Activated CD8-positive, alpha-beta memory T cell treated with anti-CD3 and anti-CD28 coated beads for 4 hours (primary cell): ENCODE data around the gene ACKR1.
A peak's percentile ranks its signal among the peaks of the same experiment; 100 is the strongest.

ENCODE experiments used
- DNase-seq, 2 donors: peaks; one replicate each; pipeline ENCODE4 v3.0.0-alpha.2; 2020; ENCODE audit warnings: low read depth in 2 of 2

The ACKR1 gene

DNA sequence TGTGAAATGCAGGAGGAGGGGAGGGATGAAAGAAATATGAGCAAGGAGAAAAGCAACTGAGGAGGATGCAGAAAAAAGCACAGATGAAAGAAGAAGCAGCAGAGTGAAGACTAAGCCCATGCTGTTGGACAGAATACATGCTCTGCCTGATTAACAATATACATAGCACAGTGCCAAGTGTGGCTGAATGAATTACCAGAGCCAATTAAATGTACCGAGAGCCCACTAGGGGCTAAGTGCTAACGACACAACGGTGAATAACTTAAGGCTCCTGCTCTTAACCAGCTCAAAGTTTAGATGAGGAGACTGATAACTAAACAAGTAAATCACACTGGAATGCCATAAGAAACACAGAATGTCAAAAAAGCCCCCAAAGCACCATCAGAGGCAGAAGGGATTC, 17.6 kb upstream of the ACKR1 start:
- no peak for DNase-seq

DNA sequence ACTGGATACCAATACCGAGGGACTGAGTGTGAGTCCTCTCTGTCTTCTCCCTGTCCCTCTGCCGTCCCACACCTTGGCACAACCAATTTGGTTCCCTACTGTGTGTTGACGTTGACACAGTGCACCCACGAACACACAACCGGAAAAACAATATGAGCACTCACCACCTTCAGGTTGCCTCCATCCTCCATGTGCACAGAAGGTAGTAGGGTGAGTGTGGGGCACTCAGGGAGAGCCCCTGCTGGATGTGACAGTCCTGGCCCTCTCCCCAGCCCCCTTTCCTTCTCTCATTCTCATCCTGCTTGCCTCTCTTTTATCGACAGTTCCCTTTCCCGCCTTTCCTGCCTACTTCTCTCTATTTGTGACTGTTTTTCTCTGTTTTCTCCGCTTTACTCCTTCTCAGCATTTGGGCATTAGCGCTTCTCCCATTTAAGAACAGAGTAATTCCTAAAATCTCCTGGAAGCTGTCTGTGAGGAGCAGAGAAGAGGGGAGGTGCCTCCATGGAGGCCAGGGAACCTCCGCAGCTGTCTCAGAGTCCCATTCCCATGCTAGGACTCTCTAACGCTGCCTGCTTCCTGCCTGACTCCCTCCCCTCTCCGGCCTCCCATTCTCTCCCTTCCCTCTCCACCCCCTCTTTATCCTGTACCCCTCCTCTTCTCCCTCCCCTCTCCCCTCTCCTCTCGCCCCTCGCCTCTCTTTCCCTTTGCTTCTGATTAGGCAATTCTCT, 16.9 kb upstream of the ACKR1 start:
- DNase-seq: no peak

DNA sequence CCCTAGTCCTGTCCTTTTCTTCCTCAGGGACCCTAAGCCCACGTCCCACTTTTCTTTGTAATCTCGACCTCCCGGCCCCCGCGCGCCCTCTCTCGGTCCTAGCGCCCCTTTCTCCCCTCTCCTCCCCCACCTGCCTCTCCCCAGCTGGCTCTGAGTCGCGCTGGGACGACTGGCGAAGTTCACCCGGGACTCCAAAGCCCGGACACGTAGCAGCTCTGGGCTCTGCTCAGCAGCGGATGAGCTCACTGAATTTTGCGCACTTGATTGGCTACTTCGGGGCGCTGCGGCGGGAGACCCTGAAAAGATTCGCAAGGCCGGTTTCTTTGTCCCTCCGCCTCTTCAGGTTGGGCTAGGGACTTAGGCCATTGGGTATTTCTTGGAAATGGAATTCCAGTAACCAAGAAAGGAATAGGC, 16.3 kb upstream of the ACKR1 start:
- no peak for DNase-seq

DNA sequence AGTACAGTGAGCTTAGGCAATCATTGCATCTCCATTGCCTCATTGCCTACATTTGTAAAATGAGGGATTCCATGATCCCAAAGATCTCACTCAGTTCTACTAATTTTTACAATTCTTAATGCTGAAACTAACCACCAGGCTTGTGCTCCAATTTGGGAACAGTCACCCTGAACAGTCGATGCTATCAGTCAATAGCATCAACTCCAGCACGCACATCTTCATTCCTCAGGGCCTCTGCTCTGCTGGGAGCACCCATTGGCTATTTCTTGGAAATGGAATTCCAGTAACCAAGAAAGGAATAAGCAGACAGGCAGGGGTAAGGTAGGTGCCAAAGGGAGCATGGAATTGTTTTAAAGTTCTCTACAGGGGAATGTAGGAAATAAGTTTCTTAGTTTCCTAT, 14.2 kb upstream of the ACKR1 start:
- no peak for DNase-seq

DNA sequence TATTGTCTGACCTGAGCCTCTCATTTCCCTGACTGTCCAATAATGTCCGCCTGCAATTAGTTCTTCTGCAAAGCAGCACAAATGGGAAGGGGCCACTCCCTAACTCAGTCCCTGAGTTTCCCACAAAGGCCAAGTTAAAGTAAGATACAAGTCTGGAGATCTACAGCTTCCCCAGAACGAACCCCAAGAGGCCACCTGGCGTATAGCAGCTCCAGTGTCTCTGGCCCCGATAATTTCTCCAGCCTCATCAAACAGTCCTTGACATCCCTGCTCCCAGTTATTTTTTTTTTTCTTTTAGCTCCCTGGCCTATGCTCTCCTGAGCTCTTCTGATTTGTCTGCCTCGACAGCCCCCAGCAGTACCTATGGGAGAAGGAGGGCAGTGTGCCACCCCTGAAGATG, 8.1 kb upstream of the ACKR1 start:
- no peak for DNase-seq

DNA sequence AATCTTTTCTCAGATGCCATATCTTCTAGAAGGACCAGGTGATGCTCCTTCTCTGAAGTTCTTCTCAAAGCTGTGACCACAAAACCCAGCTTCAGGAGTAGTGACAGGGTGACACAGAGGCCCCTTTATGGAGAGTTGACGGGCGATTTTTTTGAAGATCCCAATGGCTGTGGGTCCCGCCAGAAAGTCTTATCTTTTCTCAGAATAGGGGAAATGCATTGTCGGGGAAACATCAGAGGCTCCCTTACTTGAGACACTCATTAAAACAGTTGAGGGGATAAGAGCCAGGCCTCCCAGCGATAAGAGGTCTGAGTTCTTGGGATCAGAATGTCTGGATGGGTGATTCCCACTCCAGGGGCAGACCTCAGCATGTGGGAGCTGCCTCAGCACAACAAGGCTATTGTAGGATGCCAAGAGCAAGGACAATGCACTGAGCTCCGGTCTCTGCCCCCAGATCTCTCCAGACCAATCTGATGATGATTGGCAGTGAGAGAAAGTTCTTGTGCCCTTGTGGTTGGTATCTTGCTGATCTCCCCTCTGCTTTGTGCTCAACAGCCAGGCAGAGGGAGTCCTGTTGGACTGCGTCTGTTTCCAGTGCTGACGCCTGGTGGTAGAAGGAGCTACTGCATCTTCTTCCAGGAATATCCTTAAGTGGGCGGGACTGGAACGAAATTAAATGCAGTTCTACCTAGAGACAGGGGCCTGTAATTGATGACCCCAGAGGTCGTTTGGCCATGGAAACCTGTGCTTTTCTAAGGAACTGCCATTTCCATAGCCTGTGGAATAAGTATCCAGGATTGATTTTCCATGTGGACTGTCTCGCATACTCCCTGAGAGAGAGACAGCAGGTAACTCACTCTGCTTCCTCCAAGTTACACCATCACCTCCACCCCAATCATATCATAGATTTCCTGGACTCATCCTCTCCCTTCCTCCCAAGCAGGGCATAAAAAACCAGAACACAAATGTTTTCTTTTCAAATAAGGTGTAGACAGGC, 6.8 kb upstream of the ACKR1 start:
- no peak for DNase-seq

DNA sequence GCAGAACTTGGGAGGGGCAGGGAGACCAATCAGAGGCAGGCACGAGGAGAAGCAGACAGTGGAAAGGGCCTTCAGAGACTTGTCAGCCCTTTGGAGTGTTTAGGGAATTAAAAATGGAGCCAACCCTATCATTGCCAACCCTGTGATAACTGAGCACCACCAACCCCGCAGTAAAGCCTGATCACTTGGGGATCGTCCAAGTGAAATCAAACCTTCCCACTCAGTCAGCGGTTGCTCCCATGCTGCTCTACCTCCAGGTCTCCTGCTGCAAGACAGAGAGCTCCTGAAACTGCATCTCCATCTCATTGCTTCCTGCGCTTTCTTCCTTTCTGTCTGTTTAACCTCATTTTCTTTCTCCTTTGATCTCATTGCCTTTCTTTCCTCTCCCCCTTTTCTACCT, 4.8 kb upstream of the ACKR1 start:
- no peak for DNase-seq

DNA sequence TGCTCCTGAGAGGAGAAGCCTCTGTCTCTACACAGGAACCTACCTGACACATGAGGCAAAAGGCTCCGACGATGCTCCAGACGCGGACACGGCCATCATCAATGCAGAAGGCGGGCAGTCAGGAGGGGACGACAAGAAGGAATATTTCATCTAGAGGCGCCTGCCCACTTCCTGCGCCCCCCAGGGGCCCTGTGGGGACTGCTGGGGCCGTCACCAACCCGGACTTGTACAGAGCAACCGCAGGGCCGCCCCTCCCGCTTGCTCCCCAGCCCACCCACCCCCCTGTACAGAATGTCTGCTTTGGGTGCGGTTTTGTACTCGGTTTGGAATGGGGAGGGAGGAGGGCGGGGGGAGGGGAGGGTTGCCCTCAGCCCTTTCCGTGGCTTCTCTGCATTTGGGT, 3.9 kb upstream of the ACKR1 start:
- DNase-seq: no peak

DNA sequence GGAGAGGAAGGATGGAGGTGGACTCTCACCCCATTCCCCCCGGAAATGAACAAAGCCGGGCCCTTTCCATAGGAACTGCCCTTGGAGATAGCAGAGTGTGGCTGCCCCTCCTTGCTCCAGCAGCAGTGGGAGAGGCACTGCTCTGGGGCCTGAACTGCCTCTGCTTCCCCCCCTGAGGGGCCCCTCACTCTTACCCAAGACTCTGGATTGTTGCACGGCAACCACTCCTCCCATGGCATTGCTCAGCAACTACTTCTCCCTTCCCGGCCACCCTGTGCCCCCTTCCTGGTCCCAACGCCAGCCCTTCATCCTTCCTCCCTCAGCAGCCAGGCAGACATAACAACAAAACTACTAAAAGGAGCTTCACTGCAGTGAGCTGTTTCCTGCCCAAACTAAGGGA, 3.0 kb upstream of the ACKR1 start:
- no peak for DNase-seq

DNA sequence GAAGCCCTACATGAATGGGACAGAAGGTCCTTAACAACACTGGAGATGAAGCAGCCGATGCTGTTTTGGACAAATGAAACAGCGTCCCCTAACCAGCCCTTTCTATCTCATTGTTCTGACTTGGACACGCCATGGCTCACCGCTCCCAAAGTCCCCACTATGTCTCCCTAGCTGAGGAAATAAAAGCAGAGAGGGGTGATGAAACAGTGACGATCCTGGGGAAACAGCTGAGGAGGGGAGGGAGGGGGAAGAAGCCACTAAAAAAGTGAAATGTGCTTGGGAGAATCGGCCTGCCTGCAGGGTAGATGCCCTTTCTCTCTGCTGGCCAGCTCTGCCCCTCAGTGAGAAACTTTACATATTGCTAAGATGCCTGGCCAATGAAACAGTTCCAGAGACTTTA, 1.1 kb upstream of the ACKR1 start:
- no peak for DNase-seq

DNA sequence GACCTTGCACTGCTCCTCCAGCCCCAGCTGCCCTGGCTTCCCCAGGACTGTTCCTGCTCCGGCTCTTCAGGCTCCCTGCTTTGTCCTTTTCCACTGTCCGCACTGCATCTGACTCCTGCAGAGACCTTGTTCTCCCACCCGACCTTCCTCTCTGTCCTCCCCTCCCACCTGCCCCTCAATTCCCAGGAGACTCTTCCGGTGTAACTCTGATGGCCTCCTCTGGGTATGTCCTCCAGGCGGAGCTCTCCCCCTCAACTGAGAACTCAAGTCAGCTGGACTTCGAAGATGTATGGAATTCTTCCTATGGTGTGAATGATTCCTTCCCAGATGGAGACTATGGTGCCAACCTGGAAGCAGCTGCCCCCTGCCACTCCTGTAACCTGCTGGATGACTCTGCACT, 550 bp downstream of the ACKR1 start:
- no peak for DNase-seq

DNA sequence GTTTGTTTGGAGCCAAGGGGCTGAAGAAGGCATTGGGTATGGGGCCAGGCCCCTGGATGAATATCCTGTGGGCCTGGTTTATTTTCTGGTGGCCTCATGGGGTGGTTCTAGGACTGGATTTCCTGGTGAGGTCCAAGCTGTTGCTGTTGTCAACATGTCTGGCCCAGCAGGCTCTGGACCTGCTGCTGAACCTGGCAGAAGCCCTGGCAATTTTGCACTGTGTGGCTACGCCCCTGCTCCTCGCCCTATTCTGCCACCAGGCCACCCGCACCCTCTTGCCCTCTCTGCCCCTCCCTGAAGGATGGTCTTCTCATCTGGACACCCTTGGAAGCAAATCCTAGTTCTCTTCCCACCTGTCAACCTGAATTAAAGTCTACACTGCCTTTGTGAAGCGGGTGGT, 1.4 kb downstream of the ACKR1 start:
- no peak for DNase-seq

DNA sequence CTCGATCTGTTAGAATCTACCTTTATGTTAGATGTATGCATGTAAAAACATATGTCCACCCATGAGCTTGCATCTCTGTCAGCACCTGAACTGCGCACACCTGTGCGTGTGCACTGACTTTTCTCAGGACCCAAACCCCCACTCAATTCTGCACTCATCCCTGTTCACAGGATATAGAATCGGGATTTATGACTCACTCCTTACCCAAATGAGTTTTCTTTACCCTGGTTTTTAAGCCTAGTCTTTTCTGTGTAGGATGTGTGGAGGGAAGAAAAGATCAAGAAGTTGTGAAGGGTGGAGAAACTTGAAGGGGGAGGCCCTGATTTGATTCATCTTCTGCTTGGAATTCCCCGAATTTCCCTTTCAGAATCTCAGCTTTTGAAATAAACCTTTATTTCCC, 2.4 kb downstream of the ACKR1 start:
- no peak for DNase-seq

DNA sequence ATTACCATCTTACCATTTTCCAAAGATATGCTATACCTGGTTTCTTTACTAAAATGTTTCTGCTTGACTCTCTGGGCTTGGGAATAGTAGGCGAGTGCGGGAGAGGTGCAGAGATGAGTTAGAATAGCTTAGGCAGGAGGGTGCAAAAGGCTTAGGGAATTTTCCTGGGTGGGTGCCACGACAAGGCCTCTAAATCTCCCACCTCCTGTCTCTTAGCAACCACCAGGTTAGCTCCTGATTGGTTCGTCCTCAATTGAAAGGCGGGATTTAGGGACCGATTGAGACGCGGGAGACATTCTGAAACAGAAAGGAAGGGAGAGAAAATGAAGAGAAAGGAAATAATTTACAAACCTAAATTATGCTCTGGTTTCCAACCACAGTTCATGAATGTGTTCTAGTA, 3.1 kb downstream of the ACKR1 start:
- no peak for DNase-seq

DNA sequence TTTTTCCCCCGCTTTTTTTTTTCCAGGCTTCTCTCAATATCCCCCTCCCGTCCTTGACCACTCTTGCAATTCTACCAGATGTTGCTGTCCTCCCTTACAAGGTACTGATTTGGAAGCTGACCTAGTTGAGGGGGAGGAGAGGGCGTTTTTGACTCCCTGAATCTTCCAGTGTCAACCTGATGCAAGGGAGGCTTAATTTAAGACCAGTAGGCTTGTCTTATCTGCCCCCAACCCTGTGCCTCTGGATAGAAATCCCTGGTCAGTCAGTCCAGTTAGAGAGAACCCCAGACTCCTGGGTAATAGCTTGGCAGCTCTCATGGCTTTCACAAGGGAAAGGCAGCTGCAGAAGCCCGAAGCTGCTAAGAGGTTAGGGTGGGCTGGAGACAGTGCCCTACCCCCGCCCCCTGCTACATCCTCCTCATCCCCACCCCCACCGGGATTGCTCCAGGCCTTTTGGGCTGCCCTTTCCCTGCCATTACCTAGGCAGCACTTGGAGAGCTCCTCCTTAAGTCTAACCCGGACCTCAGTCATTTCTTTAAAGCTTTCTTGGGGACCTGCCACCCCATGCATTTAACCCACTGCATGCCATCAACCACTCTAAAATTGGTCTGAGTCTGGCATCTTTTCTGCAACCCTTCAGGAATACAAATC, 3.6 kb downstream of the ACKR1 start:
- no peak for DNase-seq

DNA sequence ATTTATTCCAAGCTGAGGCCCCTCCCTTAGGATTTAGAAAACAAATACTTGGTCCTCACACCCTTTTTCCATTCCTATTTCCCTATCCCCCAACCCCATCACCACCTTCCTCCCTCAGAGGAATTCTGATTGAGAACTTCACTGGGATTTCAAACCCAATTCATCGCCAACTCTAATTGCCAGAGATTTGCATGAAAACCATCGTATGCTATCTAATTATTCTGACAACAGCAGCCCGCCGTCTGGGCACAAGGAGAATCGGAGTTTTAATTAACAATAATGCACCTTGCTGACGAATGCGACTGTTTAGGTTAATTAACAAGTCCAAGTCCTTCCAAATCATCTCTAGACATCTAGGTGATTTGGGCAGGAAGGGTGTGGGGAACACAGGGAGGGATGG, 4.4 kb downstream of the ACKR1 start:
- DNase-seq: no peak

DNA sequence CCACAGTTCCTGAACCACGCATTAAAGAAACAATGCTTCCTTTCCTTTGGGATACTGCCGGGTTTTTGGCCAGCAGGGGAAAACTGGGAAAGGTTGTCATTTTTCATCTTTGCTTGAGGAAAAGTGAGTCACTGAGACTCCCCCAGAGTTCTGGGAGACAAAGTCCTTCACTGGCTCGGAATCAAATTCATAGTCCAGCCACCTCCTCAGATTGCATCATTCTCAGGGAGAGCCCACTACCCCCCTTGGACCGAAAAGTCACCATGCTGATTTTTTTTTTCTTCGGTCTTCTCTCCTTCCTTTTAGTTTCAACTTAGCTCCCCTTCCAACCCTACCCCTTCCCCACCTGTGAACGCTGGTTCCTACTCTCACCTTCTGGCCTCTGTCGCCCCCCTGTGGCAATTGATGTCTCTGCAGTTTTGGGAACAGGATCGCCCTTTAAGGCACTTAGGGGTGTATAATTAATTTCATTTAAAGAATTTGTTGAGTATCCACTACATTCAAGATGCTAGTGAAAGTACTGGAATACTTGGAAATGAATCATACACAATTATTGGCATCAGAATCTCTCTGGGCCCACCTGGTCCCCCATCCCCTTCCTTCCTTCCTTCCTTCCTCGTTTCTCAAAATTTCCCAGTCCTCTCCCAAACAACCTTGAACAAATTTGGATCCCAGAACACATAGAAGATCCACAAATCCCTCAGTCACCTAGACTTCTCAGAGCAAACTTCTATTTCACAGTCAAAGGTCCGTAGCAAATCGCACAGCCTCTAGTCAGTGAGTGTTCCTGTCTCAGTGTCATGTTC, 6.9 kb downstream of the ACKR1 start:
- DNase-seq: peak in 1 of 2 donors; percentile 8

DNA sequence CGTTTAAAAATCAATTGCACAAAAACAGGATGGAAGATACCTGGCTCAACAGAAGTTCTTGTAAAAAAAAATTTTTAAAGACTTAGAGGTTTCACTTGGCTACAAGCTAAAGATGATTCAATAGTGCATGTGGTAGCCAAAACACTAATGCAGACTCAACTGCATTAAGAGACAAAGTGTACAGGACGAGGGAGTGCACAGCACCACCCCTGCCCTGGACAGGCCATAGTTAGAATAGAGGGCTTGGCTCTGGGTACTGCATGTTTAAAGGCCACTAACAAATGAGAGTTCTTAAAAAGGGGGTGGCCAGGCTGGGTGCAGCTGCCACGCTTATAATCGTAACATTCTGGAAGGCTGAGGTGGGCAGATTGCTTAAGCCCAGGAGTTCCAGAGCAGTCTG, 7.9 kb downstream of the ACKR1 start:
- DNase-seq: no peak

DNA sequence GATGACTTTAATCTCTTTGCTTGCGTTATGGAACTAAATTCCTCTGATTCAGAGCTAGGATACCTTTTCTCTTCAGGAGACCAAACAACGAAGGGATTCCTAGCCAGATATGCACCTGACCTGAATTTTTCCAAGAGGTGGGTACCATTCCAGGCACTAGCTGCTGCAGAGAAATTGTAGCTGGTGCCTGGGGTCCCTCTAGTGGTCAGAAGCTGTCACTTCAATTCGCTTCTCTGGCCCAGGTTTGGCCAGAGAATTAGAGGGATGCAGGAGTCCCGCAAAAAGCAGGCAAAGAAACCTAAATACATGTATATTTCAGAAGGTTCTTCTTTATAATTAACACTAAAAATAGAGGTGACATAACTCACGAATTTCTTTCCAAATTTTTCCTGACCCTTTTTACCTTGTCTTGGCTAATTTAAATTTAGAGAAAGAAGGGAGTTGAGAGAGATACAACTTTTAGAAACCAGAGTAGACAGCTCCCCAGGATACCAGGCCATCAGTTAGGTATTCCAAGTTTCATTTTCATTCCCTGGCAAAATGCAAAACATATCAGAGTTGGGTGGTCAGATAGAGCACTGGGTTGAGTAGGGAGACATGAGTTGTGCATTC, 9.6 kb downstream of the ACKR1 start:
- DNase-seq: no peak

DNA sequence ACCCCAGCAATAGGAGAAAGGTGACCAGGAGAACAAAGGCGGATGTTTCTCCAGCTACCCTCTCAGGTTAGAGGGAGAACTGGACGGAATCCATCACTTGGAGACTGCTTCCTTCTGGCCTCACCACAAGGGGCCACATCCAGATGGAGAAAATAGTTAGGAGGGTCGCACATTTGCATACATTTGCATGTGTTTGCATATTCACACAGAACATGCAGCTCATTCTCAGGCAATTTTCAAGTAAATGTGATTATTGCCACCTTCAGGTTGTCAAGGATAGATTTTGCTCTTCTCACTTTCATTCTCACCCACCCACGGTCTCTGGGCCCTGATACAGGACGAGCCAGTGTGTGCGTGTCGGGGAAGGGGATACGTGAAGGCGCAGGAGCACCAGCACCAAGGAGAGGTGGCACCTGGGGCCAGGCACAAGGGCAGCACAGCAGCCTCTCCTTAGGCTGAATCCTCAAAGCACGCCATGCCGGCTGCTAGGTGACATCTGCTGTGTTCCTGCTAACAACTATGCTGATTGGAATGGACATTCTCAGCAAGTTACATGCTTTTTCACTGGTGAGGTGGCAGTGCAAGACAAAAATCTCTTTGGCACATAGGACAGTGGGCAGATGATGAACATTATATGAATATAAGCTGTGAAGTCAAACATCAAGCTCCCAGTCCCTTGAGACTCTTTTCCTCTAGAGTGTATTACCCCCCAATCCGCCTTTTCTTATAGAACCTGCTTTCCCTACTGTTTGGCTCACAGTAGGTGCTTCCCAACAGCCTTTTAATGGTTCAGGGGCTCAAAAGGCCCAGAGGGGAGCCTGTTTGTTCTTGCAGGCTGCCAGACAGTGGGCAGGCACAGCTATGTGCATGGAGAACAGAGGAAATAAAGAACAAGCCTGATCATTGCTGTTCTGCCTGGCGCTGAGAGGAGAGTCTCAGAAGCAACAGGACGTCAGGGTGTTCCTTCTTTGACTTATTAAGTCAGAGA, 14.3 kb downstream of the ACKR1 start:
- DNase-seq: no peak
